Natural killer cell (primary cell): Measurements from ENCODE around the gene MXD1. TPM values are rescaled to one million over a fixed set of nuclear protein-coding genes. Genes with fewer than 3 reads are reported as not detected.
A peak's percentile ranks its signal among the peaks of the same experiment; 100 is the strongest.

Source experiments
- ATAC-seq, 3 donors: fragments of 150-1000 bp in 2 of 3; fragments of 200-7000 bp in 1 of 3; cut with Tn5 transposase; 1 replicate in 1 of 3; 2 replicates in 2 of 3; pipeline ENCODE4 v1.10.0; 2021; ENCODE audit warnings: mild to moderate bottlenecking in 2 of 3, moderate library complexity in 2 of 3
- DNase-seq, 2 donors: peaks; one replicate each; pipeline versions ENCODE4 v3.0.0 to v3.0.0-alpha.2; 2013 to 2021; ENCODE audit warnings: mixed read lengths in 1 of 2
- H3K27ac ChIP-seq: one replicate; pipeline ENCODE4 v1.5.1; 2013; ENCODE audit warnings: mild to moderate bottlenecking, low read length
- H3K27me3 ChIP-seq: one replicate; pipeline ENCODE4 v1.6.1; 2013; ENCODE audit warnings: low read length; ENCODE audit not compliant: control insufficient read depth, insufficient read depth
- H3K36me3 ChIP-seq: one replicate; pipeline ENCODE4 v1.6.1; 2013; ENCODE audit warnings: low read length; ENCODE audit not compliant: control insufficient read depth, insufficient read depth
- H3K4me1 ChIP-seq: one replicate; pipeline ENCODE4 v1.6.1; 2013; ENCODE audit warnings: low read length; ENCODE audit not compliant: control insufficient read depth, insufficient read depth
- H3K4me3 ChIP-seq: one replicate; pipeline ENCODE4 v1.5.1; 2013; ENCODE audit warnings: low read length
- H3K9me3 ChIP-seq: one replicate; pipeline ENCODE4 v1.6.1; 2013; ENCODE audit warnings: low read length; ENCODE audit not compliant: control insufficient read depth, insufficient read depth
- H3K27ac Mint-ChIP-seq, 2 donors: one replicate each; pipeline ENCODE4 v1.8.0; 2022; ENCODE audit warnings: mild to moderate bottlenecking in 2 of 2, mixed read lengths in 2 of 2, moderate library complexity in 1 of 2
- H3K27me3 Mint-ChIP-seq, 2 donors: one replicate each; pipeline ENCODE4 v1.8.0; 2022; ENCODE audit warnings: low read depth in 2 of 2, mixed read lengths in 2 of 2
- H3K36me3 Mint-ChIP-seq: one replicate; pipeline ENCODE4 v1.8.0; 2022; ENCODE audit warnings: mixed read lengths
- H3K4me1 Mint-ChIP-seq, 2 donors: one replicate each; pipeline ENCODE4 v1.8.0; 2022; ENCODE audit warnings: mixed read lengths in 2 of 2
- H3K4me3 Mint-ChIP-seq: one replicate; pipeline ENCODE4 v1.8.0; 2022; ENCODE audit warnings: mild to moderate bottlenecking, moderate library complexity, mixed read lengths
- H3K9me3 Mint-ChIP-seq, 2 donors: one replicate each; pipeline ENCODE4 v1.8.0; 2022; ENCODE audit warnings: mixed read lengths in 2 of 2
- CTCF ChIP-seq: fragments of 200-600 bp; IDR thresholded peaks from one replicate; pipeline ENCODE4 v1.8.0; 2022; ENCODE audit warnings: antibody characterized with exemption
- WGBS: methylation state at CpG from one replicate; pipeline ENCODE4 v1.1.7; 2013; ENCODE audit warnings: missing lambda C conversion rate; ENCODE audit not compliant: insufficient coverage; 5-methylcytosine and 5-hydroxymethylcytosine counted together
- intact Hi-C: fragments of 100-400 bp; cut with micrococcal nuclease; formaldehyde crosslinking; loops from one replicate; pipeline ENCODE4 v1.14.2; 2022
- total RNA-seq, 4 donors: library from RNA; stranded (reverse); fragments of 120-200 nt in 1 of 4; gene quantifications; one replicate each; pipeline versions ENCODE4 v1.2.3 to v1.2.4, GENCODE V29; 2013 to 2022

Gene MXD1
- total RNA-seq, 3 donors from 2014 or later (not counting 1 experiment from before 2014, with no cell fraction given): 63.0 to 165 (median 112) TPM

DNA sequence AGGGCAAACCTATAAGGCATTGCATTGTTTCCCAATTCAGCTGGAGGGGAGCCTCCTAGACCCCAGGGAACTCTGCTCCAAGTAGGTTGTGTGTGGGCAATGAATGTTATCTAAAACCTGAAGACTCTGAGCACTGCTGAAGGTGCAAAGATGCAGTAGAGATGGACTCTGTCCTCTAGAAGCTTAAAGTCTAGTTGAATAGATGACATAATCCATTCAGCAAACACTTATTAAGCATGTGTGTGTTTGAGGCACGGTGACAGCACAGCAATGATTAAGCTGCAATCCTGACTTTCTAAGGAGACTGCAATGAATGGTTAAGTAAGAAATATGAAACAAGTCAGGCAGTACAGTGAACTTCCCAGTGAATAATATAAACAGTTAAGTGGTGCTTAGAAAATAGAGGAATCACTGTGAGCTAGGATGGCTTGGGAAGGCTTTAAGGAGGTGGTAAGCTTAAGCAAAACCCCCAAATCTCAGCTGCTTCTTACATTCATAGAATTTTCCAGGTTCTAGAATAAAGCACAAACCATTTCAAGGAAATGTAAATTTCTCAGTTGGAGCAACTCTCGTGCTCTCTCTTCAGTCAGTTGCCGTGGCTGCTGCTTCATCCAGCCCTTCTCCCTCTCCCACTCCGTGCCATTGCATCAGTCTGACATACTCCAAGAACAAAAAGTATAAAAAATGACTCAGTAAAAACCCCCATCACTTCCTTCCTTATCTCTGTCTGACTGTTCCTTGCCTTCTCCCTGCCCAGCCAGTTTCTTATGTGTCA, 19.1 kb downstream of the MXD1 start:
- 57% methylated on average over 4 of the region's 4 CpGs for WGBS
- no peak overlapping the region for H3K27ac ChIP-seq
- no peak for DNase-seq

DNA sequence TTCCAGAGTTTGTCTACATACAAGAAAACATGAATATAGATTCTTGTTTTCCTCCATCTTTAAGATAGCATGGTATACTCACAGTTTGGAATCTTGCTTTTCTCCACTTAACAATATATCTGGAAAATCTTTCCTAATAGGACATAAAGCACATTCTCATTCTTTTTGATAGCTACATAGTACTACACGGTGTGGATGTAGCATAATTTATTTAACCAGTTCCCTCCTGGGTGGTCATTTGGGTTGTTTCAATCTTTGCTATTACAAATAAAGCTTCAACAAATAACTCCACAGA, 19.7 kb downstream of the MXD1 start:
- no peaks in the 10 kb centered on the region for H3K9me3 ChIP-seq
- DNase-seq (no peak), ATAC-seq (no peak)
- H3K4me1 ChIP-seq: peaks cover 11% of the 10 kb centered on the region
- H3K4me3 ChIP-seq: no peak overlapping the region
- no peak overlapping the region for H3K27ac ChIP-seq
- H3K4me3 Mint-ChIP-seq: no peak overlapping the region
- WGBS: no CpG with 5 or more reads among the region's 1 CpG
- peaks cover 35 to 54% of the 10 kb centered on the region in 2 donors for H3K4me1 Mint-ChIP-seq
- no peaks in the 10 kb centered on the region for H3K27me3 Mint-ChIP-seq
- intact Hi-C loops: no loop called here
- no peaks in the 10 kb centered on the region for H3K27me3 ChIP-seq
- no peak for TF ChIP-seq CTCF
- H3K36me3 ChIP-seq: peaks cover 47% of the 10 kb centered on the region
- H3K36me3 Mint-ChIP-seq: peaks cover 33% of the 10 kb centered on the region
- no peaks in the 10 kb centered on the region for H3K9me3 Mint-ChIP-seq
- H3K27ac Mint-ChIP-seq: peak overlapping the region in 1 of 2 donors; percentile 33

More for the DNA sequence above, 19.1 kb downstream of the MXD1 start:
- Mint-ChIP-seq H3K9me3 (no peaks in the 10 kb centered on the region), H3K27ac (peak overlapping the region in 1 of 2 donors; percentile 33), H3K36me3 (peaks cover 28% of the 10 kb centered on the region), H3K4me3 (no peak overlapping the region), H3K4me1 (peaks cover 40 to 56% of the 10 kb centered on the region in 2 donors), H3K27me3 (no peaks in the 10 kb centered on the region)
- H3K4me3 ChIP-seq: no peak overlapping the region
- TF ChIP-seq CTCF: no peak
- H3K4me1 ChIP-seq: peaks cover 11% of the 10 kb centered on the region
- H3K27me3 ChIP-seq: no peaks in the 10 kb centered on the region
- intact Hi-C loops: no loop called here
- no peaks in the 10 kb centered on the region for H3K9me3 ChIP-seq
- peaks cover 42% of the 10 kb centered on the region for H3K36me3 ChIP-seq
- no peak for ATAC-seq

DNA sequence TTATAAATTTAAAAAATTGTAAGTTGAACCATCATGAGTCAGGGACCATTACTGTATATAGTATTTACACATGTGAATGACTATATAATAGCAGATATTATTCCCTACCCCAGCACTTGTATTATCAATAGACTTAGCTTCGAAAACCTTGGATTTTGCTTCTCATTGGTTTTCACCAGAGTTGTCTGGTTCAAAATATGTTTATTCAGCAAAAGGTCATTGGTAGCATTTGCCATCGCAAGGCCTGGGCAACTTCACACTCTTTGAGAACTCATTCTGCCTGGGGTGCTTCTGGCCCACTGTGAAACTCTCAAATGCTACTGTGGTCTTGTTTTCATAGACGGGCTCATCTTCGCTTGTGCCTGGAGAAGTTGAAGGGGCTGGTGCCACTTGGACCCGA, 20.1 kb downstream of the MXD1 start:
- no peak overlapping the region for H3K4me3 Mint-ChIP-seq
- no peak overlapping the region for H3K4me3 ChIP-seq
- ATAC-seq (no peak), DNase-seq (no peak)
- no peak for TF ChIP-seq CTCF
- intact Hi-C loops: no loop called here
- no peaks in the 10 kb centered on the region for H3K9me3 ChIP-seq
- H3K36me3 Mint-ChIP-seq: peaks cover 33% of the 10 kb centered on the region
- H3K27me3 Mint-ChIP-seq: no peaks in the 10 kb centered on the region
- H3K4me1 Mint-ChIP-seq: peaks cover 30 to 49% of the 10 kb centered on the region in 2 donors
- H3K27ac ChIP-seq: no peak overlapping the region
- H3K27ac Mint-ChIP-seq: no peak overlapping the region
- H3K4me1 ChIP-seq: peaks cover 11% of the 10 kb centered on the region
- WGBS: 97% methylated on average over 5 of the region's 5 CpGs
- H3K36me3 ChIP-seq: peaks cover 51% of the 10 kb centered on the region
- no peaks in the 10 kb centered on the region for H3K27me3 ChIP-seq
- H3K9me3 Mint-ChIP-seq: no peaks in the 10 kb centered on the region

GRCh38 chr2:69936906-69937305, 22.0 kb downstream of the MXD1 start:
- Mint-ChIP-seq H3K36me3 (peaks cover 38% of the 10 kb centered on the region), H3K4me3 (no peak overlapping the region), H3K27me3 (no peaks in the 10 kb centered on the region), H3K9me3 (no peaks in the 10 kb centered on the region), H3K27ac (peak overlapping the region in 1 of 2 donors; percentile 17), H3K4me1 (peaks cover 20 to 33% of the 10 kb centered on the region in 2 donors)
- intact Hi-C loops: no loop called here
- H3K27me3 ChIP-seq: no peaks in the 10 kb centered on the region
- WGBS: 91% methylated on average over 11 of the region's 11 CpGs
- H3K36me3 ChIP-seq: peaks cover 66% of the 10 kb centered on the region
- no peak overlapping the region for H3K27ac ChIP-seq
- no peak for TF ChIP-seq CTCF
- H3K4me3 ChIP-seq: no peak overlapping the region
- no peak for DNase-seq
- no peak for ATAC-seq
- no peaks in the 10 kb centered on the region for H3K9me3 ChIP-seq
- peaks cover 8% of the 10 kb centered on the region for H3K4me1 ChIP-seq
